Brain pericyte (primary cell): ENCODE measurements around the gene HPCA.
"Not testable (repeated sequence)": the region's sequence is repeated elsewhere in the genome, so short reads cannot be mapped to it uniquely, and the experiment has no call there.

Source experiments
- DNase-seq: peaks from one replicate; pipeline ENCODE4 v3.0.0-alpha.2; 2012; ENCODE audit warnings: low read depth, low spot score

Gene HPCA

DNA sequence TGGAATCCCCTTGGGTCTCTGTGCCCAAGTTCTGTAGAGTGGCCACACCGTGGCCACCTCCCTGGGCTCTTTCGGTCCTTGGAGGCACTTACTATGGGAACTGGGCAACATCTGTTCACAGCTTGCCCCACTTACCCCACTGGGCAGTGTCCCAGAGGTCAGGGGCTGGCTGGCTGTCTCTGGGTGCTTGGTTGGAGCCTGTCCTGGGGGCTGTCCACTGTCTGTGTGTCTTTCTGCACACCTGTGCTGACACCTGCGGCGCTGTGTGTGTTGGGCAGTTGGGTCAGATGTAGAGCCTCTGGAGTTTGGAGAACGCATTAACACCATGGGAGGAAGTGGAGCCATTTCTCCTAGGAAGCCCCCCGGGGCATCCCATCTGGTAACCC is 16.2 kb downstream of the HPCA start:
- DNase-seq, result no peak

DNA sequence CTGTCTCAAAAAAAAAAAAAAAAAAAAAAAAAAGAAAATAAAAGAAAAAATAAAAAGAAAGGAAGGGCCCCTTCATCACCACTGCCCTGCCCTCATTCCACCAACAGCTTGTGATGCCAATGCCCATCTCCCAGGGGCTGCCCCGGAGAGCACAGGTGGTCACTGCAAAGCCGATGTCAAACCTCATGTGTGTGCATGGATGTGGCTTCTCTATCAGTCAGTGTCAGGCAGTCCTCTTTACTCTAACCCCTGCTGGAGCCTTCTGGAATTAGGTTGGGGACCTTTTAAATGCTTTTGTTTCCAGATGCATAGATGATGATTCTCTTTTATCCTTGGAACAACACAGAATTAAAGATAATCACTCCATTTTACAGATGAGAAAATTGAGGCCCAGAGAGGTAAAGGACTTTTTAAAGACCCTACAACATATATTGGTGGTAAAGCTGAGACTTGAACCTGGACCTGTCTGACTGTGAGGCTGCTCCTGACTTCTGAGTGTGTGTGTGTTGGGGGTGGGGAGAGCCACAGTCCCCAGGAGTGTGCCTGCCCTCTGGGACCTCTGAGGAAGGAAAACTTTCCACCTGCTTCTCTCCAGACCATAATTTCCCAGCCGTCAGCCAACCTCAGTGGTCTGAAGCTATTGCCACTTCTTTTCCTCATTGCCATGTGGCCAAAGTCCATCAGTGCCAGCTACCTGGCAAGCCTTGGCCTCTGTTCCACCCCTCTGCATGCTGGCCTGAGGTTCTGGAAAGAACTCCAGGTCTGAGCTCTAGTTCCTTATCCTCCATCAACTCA is 17.9 kb downstream of the HPCA start:
- DNase-seq, result no peak

DNA sequence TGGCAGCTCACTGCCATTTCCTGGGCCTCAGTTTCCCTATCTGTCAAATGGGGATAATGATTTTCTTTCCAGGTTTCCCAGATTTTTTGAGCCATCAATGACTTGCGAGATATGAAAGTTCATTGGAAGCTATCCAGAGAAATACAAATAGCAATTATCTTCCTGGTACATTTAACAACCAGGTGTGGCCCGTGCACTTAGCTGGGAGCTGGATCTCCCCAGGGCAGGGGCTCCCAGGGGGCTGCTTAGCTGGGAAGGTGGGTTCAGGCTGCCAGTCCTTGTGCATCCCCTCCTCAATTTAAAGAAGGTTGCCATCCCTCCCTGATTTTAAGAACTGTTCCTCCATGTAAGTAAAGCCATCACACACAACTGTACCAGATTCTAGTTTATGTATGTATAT is 18.5 kb downstream of the HPCA start:
- DNase-seq, result no peak

DNA sequence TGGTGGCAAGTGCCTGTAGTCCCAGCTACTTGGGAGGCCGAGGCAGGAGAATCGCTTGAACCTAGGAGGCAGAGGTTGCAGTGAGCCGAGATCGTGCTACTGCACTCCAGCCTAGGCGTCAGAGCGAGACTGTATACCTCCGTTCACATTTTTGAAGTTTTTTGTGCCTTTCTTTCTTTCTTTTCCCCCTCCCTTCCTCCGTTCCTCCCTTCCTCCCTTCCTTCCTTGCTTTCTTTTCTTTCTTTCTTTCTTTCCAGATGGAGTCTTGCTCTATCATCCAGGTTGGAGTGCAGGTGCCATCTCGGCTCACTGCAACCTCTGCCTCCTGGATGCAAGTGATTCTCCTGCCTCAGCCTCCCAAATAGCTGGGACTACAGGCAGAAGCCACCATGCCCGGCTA is 19.3 kb downstream of the HPCA start:
- not testable (repeated sequence) for DNase-seq

DNA sequence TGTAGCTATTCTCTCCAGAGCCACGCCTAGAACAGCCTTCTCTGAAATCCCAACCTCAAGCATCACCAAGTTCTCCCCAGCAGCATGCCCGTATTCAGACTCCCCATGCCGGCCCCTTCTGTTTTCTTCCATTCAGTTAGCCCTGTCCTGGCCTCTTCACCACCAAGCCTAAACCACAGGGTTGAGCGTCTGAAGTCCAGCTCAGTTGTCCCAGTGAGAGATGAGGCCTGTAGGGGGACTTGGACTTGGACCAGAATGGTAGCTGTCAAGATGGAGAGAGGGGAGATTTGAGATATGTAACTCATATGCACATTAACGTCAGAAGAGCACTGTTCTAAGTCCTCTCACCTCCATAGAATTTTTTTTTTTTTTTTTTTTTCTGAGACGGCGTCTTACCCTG is 20.4 kb downstream of the HPCA start:
- DNase-seq, result no peak

DNA sequence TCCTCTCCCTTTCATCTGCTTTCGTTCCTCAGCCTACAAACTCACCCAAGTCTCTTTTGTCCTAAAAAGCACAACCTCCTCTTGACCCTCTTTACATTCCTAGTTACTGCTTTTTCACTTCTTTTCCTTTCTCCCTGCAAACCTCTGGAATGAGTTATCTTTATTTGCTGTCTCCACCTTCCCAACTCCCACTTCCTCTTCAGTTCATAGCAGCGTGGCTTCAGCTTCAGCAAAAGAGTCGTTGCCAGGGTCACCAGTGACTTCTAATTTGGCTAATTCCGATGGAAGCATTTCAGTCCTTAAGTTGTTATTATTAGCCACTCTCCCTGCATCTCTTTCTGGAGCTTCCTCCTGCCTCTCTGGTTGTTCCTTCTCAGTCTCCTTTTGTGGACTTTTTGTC is 21.1 kb downstream of the HPCA start:
- no peak for DNase-seq

DNA sequence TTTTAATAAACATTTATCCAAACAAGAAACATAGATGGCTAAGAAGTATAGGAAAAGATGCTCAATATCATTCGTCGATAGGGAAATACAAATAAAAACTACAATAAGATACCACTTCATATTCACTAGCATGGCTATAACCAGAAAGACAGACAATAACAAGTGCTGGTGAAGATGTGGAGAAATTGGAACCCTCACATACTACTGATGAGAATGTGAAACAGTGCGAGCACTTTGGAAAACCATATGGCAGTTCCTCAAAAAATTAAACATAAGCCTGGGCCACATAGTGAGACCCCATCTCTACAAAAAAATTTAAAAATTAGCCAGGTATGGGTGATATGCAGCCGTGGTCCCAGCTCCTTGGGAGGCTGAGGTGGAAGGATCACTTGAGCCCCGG is 24.0 kb downstream of the HPCA start:
- no peak for DNase-seq

DNA sequence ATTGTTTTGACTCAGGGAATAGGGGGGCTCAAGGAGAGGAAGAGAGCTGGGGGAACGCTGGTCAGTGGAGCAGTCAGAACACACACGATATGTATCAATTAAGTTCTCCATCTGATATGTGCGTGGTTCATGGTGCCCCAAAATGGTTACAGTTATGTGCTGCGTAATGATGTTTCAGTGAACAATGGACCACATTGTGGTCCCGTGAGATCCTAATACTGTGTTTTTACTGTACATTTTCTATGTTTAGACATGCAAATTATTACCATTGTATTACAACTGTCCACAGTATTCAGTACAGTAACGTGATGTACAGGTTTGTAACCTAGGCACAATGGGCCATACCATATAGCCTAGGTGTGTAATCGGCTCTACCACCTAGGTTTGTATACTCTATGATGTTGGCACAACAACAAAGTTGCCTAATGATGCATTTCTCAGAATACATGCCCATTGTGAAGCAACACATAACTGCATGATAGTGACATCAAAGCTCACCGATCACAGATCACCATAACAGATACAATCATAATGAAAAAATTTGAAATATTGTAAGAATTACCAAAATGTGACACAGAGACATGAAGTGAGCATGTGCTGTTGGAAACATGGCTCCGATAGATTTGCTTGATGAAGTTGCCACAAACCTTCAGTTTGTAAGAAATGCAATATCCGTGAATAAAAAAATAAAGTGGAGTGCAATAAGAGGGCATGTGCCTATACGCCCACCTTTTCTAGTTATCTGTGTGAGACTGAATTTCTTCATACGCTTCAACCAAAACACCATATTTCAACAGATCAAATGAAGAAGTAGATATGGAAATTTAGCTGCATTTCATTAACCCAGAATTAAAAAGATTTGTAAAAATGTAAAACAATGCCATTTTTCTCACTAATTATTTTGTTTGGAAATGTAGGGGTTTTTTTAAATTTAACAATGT is 29.7 kb downstream of the HPCA start:
- DNase-seq, result no peak

DNA sequence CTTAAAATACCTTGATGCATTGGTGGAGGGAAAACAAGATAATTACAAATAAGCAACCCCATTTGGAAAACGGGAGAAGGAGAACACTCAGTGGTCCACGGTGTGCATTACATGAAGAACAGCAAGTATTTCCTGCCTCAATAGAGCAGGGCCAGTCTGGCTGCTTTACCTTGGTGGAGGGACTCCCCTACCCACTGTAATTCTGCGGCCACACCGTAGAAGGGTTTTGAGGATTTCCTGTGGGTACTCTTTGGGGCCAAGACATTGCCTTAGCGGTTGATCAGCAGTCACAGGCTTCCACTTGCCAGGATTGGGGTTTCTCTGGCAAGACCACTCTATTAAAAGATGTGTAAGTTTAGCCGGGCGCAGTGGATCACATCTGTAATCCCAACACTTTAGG is 31.2 kb downstream of the HPCA start:
- no peak for DNase-seq

DNA sequence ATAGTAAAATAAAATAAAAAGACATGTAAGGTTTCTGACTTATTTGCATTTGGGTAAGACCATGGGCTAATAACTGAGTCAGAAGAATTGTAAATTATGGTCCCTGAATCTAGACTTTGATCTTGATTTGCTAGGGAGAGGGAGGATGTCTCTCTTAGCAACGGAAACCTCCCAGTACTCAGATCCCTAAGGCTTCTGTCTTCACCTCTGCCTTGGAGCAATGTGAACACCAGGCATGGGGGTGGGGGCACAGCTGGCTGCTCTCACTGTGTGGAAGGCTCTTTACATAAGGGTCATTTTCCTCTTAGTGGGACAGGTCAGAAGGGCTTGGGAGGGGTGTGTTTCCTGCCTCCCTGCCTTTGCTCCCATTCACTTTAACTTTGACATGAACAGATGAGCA is 31.9 kb downstream of the HPCA start:
- no peak for DNase-seq

DNA sequence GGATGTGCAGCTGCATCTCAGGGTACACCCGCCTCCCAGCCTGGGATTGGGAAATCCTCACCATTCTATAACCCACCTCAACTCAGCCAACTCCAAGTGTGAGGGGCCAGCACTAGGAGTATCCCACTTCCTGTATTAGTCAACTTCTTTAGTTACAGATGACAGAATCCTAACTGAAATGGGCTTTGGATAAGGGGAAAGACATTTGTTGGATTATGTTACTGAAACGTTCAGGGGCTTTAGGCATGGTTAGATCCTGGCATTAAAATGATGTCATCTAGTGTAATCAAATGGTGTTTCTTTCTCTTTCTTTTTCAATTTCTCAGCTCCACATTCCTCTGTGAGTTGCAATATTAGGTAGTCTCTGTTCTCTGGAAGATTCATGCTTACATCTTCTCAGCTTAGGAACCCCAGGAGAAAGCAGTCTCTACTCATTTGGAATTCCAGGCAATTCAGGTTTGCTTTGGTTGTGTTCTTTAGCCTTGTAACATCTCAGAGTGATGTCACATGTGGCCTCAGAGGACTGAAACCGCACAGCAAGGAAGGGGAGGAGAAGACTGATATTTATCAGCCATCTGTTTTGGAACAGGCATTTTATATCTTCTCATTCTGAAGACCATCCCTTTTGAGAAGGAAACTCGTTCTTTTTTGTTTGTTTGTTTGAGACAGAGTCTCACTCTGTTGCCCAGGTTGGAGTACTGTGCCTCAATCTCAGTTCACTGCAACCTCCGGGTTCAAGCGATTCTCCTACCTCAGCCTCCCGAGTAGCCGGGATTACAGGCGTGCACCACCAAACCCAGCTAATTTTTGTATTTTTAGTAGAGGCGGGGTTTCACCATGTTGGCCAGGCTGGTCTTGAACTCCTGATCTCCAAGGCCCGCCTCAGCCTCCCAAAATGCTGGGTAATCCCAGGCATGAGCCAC is 33.8 kb downstream of the HPCA start:
- DNase-seq, result no peak

DNA sequence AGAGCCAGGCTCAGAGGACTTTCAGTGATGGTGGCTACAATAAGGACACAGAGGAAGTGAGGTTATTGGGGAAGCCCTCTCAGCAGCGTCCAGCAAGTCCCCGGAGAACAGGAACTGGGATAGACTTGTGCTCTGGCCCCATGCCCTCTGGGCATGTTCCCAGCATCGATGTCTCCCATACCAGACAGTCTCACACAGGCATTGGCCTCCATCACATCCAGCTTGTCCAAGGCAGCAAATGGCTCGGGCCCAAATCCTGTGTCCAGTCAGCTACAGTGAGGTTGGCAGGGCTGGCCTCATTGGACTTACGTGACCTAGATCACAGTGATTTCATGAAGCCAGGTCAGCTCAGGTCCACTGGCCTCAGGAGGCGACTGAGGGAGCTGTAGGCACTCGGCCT is 34.5 kb downstream of the HPCA start:
- no peak for DNase-seq

DNA sequence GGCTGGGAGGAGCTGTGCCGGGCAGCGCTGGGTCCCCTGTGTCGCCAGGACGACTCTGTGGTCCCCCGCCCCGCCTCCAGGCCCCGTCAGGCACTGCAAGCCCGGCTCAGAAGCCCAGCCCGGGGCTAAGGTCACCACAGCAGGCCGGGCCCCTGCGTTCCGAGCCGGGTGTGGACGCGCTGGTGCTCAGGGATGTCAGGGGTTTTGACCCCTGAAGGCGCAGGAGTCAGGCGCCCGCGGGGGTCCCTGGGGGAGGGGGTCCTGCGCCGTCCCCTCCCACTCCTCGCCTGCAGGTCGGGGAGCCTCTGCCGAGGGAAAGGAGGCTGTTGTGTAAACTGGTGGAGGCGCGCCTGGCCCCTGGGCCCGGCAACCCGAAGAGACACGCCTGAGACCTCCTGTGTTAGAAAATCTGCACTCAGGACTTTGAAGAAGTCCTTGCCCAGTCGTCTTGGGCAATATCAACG is 38.6 kb downstream of the HPCA start:
- DNase-seq, result no peak

DNA sequence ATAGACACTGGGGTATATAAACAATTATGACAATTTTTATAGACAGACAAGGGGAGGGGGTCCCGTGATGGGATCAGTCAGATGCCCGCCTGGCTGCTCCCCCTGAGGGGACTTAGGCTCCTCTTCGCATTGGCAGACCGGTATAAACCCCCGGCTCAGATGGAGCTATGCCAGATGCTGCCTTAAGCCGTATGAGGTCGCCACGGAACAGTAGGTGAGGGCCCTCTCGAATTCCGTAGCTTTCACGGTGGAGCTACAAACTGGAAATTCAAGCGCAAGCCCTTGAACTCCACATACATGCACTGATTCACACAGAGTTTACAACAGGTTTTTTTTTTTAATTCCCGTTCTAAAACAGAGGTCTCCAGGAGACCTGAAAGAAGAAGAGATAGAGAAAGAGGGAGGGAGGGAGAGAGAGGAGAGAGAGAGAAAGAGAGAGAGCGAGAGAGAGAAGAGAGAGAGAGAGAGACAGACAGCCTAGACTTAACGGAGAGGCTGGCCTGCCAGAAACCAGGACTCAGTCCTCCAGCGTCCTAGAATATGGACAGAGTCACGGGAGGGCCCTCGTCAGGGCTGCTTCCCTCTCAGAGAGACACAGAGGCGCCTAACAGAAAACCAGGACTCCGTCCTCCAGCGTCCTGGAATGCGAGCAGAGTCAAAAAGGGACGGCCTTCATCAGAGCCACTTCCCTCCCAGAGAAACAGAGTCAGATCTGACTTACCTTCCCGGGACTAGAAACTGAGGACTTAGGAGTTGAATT is 39.3 kb downstream of the HPCA start:
- DNase-seq, result no peak

DNA sequence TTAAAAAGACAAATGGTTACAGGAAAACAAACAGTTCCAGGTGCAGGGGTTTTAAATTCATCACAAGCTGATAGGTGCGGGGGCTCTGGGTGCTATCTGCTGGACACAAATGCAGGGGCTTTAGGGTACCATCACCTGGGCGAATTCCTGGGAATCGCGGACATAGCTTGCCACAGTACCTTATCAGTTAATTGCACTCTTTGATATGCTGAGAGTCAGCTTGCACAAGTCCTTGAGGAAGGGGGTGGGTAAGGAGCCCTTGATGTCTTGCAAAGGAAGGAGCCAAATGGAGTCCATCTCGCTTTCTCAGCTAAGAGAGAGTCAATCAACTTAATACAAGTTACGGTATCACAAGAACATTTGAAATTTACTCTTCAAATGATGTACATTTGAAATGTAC is 40.3 kb downstream of the HPCA start:
- no peak for DNase-seq

DNA sequence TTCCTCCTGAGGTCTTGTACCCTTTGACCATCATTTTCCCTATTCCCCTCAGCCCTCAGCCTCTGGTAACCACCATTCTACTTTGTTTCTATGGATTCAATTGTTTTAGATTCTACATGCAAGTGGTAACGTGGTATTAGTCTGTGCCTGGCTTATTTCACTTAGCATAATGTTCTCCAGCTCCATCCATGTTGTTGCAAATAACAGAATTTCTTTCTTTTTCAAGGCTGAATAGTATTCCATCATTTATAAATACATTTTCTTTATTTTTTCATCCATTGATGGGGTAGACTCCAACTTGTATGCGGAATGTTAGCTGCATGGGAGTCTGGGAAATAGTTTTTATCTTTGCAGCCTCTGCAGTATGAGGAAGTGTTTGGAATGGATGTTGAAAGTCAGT is 41.1 kb downstream of the HPCA start:
- no peak for DNase-seq

DNA sequence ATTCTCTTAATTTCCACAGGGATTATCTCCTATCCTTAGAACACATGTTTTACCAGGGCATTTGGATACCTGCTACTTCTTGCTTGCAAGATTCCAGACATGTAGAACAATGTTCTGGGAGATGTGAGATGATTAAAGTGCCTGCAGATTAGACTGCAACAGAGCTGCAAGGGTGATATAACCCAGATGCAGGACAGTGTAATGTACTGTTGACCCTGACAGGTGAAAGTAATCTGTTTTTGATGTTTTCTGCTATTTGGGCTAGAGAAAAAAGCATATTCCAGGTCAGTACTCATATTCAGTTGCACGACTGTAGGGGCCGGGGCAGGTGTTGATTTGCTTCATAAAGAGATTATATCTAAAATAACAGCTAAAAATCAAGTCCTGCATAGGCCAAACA is 42.0 kb downstream of the HPCA start:
- no peak for DNase-seq

DNA sequence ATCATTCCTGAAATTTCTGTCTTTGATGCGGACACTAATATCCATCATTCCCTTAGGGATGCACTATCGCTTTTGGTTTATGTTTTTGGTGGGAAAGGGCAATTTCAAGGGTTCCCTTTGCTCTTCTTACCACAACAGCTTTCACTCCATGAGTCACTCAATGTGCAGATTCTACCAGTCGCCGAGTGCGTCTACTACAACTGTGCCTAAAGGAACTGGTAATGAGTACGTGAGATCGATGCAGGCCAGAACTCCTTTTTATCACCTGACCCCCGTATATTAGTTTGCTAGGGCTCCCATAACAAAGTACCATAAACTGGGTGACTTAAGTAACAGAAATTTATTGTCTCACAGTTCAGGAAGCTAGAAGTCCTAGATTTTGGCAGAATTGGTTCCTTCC is 42.4 kb downstream of the HPCA start:
- DNase-seq, result no peak

DNA sequence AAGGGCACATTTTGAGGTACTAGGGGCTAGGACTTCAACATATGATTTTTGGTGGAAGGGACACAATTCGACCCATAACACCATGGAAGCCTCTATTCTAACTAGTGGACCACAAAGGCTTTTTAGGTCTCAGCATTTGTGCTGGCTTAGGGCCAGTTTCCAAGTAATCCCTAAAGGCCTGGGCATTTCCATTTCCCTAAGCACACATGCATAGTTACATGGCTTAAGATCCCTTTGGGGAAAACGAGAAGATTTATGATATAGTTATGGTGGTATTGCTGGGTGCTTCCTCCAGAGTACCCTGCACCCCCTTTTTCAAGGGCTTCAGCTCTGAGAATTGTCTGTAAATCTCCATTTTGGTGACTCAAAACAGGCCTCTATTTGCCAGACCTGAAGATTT is 43.1 kb downstream of the HPCA start:
- no peak for DNase-seq

DNA sequence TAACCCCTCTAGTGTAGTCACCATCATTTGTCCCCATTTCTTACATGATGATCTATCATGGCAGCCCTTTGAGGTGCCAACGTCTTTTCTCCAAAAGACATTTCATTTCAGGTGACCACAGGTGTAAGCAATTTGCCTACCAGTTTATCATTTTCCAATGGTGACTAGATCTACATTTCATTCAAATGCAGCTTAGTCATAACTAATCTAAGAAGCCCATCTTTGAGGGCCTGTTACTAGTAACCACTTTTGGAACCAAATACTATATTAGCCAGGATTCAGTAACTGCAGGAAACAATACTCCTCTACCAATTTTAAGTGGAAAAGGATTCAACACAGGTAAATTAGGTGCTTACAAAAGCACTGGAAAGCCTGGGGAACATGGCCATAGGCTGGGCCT is 45.5 kb downstream of the HPCA start:
- no peak for DNase-seq

DNA sequence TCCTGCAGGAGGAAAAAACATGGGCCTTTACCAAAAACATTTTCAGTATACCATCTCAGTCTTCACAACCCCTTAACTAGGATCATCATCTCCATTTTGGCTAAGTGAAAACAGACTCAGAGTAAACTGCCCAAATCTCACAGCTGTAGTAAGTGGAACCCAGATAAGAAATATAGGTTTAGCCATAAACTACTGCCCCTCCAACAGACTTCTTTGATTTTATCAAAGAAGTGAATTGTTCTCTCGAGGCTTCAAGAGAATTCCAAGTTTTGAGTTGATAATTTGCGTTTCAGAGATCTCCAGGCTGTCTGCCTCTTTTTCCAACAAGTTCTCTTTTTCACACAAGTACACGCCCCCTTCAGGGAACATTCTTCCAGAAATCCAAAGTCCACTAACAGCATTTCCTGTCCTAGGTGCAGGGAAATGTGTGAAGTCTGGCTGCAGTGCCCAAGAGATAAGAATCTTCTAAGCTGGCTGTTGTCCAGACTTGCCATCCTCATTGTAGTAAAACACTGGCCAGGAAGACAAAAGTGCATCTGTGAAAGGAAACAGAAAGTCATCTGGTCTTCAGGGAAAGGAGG is 47.5 kb downstream of the HPCA start:
- no peak for DNase-seq
